Endothelial cell (in vitro differentiated cells): ENCODE results near the gene SLC36A1. TPM values are rescaled to one million over a fixed set of nuclear protein-coding genes. Genes with fewer than 3 reads are reported as not detected.

ENCODE experiments used
- DNase-seq: peaks from one replicate; pipeline ENCODE4 v3.0.0; 2021; ENCODE audit warnings: low spot score
- H3K27ac Mint-ChIP-seq: one replicate; pipeline ENCODE4 v1.8.0; 2021; ENCODE audit warnings: mixed read lengths, inconsistent platforms; ENCODE audit not compliant: unreplicated experiment
- H3K27me3 Mint-ChIP-seq: one replicate; pipeline ENCODE4 v1.8.0; 2021; ENCODE audit warnings: mild to moderate bottlenecking, moderate library complexity, mixed read lengths, inconsistent platforms; ENCODE audit not compliant: unreplicated experiment
- H3K36me3 Mint-ChIP-seq: one replicate; pipeline ENCODE4 v1.8.0; 2021; ENCODE audit warnings: mild to moderate bottlenecking, low read depth, mixed read lengths, inconsistent platforms; ENCODE audit not compliant: unreplicated experiment
- H3K4me1 Mint-ChIP-seq: one replicate; pipeline ENCODE4 v1.8.0; 2021; ENCODE audit warnings: mild to moderate bottlenecking, mixed read lengths, inconsistent platforms; ENCODE audit not compliant: unreplicated experiment
- H3K4me3 Mint-ChIP-seq: one replicate; pipeline ENCODE4 v1.8.0; 2021; ENCODE audit warnings: mild to moderate bottlenecking, mixed read lengths, inconsistent platforms; ENCODE audit not compliant: unreplicated experiment
- H3K9me3 Mint-ChIP-seq: one replicate; pipeline ENCODE4 v1.8.0; 2021; ENCODE audit warnings: mixed read lengths, inconsistent platforms; ENCODE audit not compliant: unreplicated experiment
- total RNA-seq: library from RNA; stranded (reverse); fragmentation: NEBNext Ultra II Directional; extraction: Animal tissue kit (Norgen Biotek cat#: 25700); gene quantifications from one replicate; pipeline ENCODE4 v1.2.1, GENCODE V29; 2021; ENCODE audit not compliant: unreplicated experiment
- TF ChIP-seq, protein P1 (sequence below): fragments of 200-600 bp; sonication (generic); IDR thresholded peaks from one replicate; pipeline ENCODE4 v1.5.0; 2021; ENCODE audit warnings: antibody characterized with exemption; ENCODE audit not compliant: unreplicated experiment

SLC36A1 gene
- total RNA-seq, 1 donor from 2014 or later: 4.8 TPM

DNA sequence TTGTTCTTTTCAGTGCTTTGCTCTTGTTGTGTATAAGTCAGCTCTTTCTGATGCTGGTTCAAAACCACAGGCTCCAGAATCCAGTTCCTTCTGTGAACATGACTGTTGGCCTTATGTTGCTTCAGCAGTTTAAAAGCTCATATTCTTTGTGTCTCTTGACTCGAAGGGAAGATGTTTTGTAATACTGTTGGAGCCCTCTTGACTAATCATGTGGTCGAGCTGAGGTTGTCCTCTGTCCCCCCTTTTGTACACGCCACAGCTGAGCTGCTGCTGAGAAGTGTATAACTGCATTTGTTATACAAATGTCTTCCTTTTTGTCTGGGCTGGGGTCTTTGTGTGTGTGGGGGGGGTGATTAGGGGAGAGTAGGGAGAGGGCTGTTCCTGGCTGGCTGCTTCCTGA lies 35.8 kb downstream of the SLC36A1 start:
- Mint-ChIP-seq H3K9me3 (no peaks in the 10 kb centered on the region), H3K36me3 (peaks cover 4% of the 10 kb centered on the region), H3K4me1 (peaks cover 11% of the 10 kb centered on the region), H3K27me3 (no peaks in the 10 kb centered on the region), H3K27ac (no peak overlapping the region), H3K4me3 (no peak overlapping the region)
- no peak for DNase-seq
- TF ChIP-seq, protein P1, sequence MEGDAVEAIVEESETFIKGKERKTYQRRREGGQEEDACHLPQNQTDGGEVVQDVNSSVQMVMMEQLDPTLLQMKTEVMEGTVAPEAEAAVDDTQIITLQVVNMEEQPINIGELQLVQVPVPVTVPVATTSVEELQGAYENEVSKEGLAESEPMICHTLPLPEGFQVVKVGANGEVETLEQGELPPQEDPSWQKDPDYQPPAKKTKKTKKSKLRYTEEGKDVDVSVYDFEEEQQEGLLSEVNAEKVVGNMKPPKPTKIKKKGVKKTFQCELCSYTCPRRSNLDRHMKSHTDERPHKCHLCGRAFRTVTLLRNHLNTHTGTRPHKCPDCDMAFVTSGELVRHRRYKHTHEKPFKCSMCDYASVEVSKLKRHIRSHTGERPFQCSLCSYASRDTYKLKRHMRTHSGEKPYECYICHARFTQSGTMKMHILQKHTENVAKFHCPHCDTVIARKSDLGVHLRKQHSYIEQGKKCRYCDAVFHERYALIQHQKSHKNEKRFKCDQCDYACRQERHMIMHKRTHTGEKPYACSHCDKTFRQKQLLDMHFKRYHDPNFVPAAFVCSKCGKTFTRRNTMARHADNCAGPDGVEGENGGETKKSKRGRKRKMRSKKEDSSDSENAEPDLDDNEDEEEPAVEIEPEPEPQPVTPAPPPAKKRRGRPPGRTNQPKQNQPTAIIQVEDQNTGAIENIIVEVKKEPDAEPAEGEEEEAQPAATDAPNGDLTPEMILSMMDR: no peak

DNA sequence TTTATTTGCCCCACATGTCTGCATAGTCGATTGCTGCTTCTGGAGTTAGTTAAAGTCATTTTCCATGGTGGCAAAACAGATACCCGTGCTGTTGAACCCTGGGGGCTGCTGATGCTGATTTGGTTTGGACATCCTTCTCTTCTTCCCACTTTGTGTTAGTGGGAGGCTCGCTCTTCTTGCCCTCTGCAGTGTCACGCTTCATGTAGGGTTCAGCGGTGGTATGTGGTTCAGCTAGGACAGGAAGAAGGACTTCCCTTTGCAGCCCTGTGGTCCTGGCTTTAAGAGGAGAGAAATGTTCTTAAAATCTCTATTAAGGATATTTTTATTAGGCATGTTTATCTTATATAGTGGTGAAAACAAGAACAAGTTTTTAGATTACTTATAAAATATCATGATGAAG lies 36.2 kb downstream of the SLC36A1 start:
- TF ChIP-seq, protein P1: no peak
- no peaks in the 10 kb centered on the region for H3K27me3 Mint-ChIP-seq
- H3K36me3 Mint-ChIP-seq: peaks cover 4% of the 10 kb centered on the region
- H3K4me3 Mint-ChIP-seq: no peak overlapping the region
- peaks cover 11% of the 10 kb centered on the region for H3K4me1 Mint-ChIP-seq
- no peak overlapping the region for H3K27ac Mint-ChIP-seq
- no peak for DNase-seq
- no peaks in the 10 kb centered on the region for H3K9me3 Mint-ChIP-seq

DNA sequence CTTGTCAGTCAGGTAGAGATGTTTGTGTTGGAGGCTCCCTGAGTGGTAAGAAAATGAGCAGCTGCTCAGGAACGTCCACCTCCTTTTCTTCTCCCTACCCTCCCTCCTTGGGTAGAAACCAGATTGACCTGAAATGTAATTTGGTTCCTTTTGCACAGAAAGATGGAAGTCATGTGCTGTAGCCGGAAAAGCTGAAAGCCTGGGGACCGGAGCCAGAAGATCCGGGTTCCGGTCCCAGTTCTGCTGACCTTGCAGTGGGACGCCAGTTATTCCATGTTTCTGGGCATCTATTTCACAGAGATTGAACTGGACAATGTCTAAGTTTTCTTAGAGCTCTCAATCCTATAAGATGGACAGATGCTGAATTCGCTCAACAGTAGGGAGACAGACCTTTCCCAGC lies 40.1 kb downstream of the SLC36A1 start:
- no peak for DNase-seq

DNA sequence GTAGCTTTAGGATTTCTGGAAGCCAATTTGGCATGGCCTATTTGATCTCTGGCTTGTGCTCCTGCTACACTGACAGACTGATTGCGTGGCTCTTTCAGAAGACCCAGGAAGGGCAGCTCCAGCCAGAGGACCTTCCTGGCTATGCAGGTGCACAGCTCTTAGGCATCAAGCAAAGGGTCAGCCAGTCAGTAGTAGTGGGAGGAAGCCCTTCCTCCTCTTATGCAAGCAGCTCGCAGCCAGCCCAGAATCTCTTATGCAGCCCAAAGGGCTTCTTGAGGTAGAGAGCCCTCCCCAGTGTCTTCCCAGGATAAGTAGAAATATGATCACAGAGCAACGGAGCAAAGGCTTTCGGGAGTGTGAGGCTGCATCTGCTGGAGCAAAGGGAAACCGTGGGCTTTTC lies 43.2 kb downstream of the SLC36A1 start:
- no peaks in the 10 kb centered on the region for H3K27me3 Mint-ChIP-seq
- H3K27ac Mint-ChIP-seq: no peak overlapping the region
- no peak for DNase-seq
- no peak overlapping the region for H3K4me3 Mint-ChIP-seq
- TF ChIP-seq, protein P1: no peak
- H3K9me3 Mint-ChIP-seq: no peaks in the 10 kb centered on the region
- peaks cover 4% of the 10 kb centered on the region for H3K36me3 Mint-ChIP-seq
- H3K4me1 Mint-ChIP-seq: no peaks in the 10 kb centered on the region

More for the DNA sequence above, 40.1 kb downstream of the SLC36A1 start:
- TF ChIP-seq, protein P1: no peak
- Mint-ChIP-seq H3K36me3 (peaks cover 4% of the 10 kb centered on the region), H3K4me3 (no peak overlapping the region), H3K4me1 (peaks cover 7% of the 10 kb centered on the region), H3K9me3 (no peaks in the 10 kb centered on the region), H3K27me3 (no peaks in the 10 kb centered on the region), H3K27ac (no peak overlapping the region)

DNA sequence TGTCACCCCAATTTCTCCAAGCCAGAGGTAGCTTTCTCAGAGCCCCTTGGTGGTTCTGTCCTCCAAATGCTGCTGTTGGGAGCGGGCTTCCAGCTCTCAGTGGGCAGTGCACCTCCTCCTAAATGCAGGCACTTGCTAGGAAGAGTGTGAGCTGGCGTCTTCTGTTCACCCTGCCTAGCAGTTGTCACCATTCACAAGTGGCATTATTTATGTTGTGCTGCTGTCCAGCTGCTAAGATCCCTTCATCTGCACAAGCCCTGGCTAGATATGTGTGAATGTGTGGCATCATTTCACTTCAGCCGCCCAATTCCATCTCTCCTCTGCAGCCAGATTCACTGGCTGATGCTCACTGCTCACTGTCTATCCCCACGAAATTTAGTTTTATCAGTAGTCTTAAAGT lies 43.7 kb downstream of the SLC36A1 start:
- Mint-ChIP-seq H3K4me3 (no peak overlapping the region), H3K27me3 (no peaks in the 10 kb centered on the region), H3K9me3 (no peaks in the 10 kb centered on the region), H3K36me3 (peaks cover under 1% of the 10 kb centered on the region), H3K27ac (no peak overlapping the region), H3K4me1 (no peaks in the 10 kb centered on the region)
- TF ChIP-seq, protein P1: no peak
- DNase-seq: no peak
